Keratinocyte (primary cell): Measurements from ENCODE around the gene CILP2. TPM values are rescaled to one million over a fixed set of nuclear protein-coding genes. Genes with fewer than 3 reads are reported as not detected.

Source experiments
- DNase-seq: peaks from one replicate; pipeline ENCODE4 v3.0.0-alpha.2; 2011; ENCODE audit warnings: low read depth, missing footprints, low spot score
- FAIRE-seq: peaks from 2 replicates; lab custom pipeline; 2011; peaks lifted over from hg19 to GRCh38; lab: Jason Lieb, UNC
- H2AFZ ChIP-seq: 2 replicates; pipeline ENCODE4 v1.6.0; 2012; ENCODE audit warnings: low read length, control low read depth, inconsistent platforms; ENCODE audit not compliant: control insufficient read depth
- H3K27ac ChIP-seq: 2 replicates; pipeline ENCODE4 v1.5.1; 2011; ENCODE audit warnings: low read length; ENCODE audit not compliant: control insufficient read depth, insufficient read depth
- H3K27me3 ChIP-seq: 3 replicates; pipeline ENCODE4 v1.6.0; 2011; ENCODE audit warnings: low read length; ENCODE audit not compliant: control insufficient read depth, insufficient read depth; ENCODE audit errors: extremely low read depth
- H3K36me3 ChIP-seq, 2 experiments: 2 replicates in 1 of 2; 3 replicates in 1 of 2; pipeline ENCODE4 v1.5.1; 2011; ENCODE audit warnings: low read length in 2 of 2, mild to moderate bottlenecking in 1 of 2; ENCODE audit not compliant: control insufficient read depth in 2 of 2, insufficient read depth in 2 of 2; ENCODE audit errors: extremely low read depth in 1 of 2
- H3K4me1 ChIP-seq: 3 replicates; pipeline ENCODE4 v1.5.1; 2011; ENCODE audit warnings: low read length; ENCODE audit not compliant: control insufficient read depth, insufficient read depth; ENCODE audit errors: extremely low read depth
- H3K4me2 ChIP-seq: 3 replicates; pipeline ENCODE4 v1.6.0; 2011; ENCODE audit warnings: low read depth, low read length; ENCODE audit not compliant: control insufficient read depth, insufficient read depth; ENCODE audit errors: extremely low read depth
- H3K4me3 ChIP-seq, 3 experiments: fragments of 200-600 bp in 1 of 3; sonication (generic) in 1 of 3; 2 replicates in 2 of 3; 3 replicates in 1 of 3; pipeline ENCODE4 v1.5.1; 2011 to 2016; ENCODE audit warnings: low read length in 3 of 3, mild to moderate bottlenecking in 3 of 3, control low read depth in 2 of 3, inconsistent platforms in 1 of 3, low read depth in 1 of 3, mixed read lengths in 1 of 3, mixed run types in 1 of 3, moderate library complexity in 1 of 3; ENCODE audit not compliant: control insufficient read depth in 2 of 3, insufficient read depth in 2 of 3; ENCODE audit errors: extremely low read depth in 1 of 3
- H3K79me2 ChIP-seq: 2 replicates; pipeline ENCODE4 v1.6.0; 2012; ENCODE audit warnings: low read length; ENCODE audit not compliant: control insufficient read depth, insufficient read depth
- H3K9ac ChIP-seq: 3 replicates; pipeline ENCODE4 v1.6.0; 2011; ENCODE audit warnings: low read length; ENCODE audit not compliant: control insufficient read depth, insufficient read depth; ENCODE audit errors: extremely low read depth
- H3K9me1 ChIP-seq: 3 replicates; pipeline ENCODE4 v1.6.0; 2011; ENCODE audit warnings: low read length; ENCODE audit not compliant: control insufficient read depth, insufficient read depth; ENCODE audit errors: extremely low read depth
- H3K9me3 ChIP-seq: 2 replicates; pipeline ENCODE4 v1.5.1; 2012; ENCODE audit warnings: low read depth, low read length; ENCODE audit not compliant: control insufficient read depth
- H4K20me1 ChIP-seq: 3 replicates; pipeline ENCODE4 v1.6.0; 2011; ENCODE audit warnings: low read length; ENCODE audit not compliant: control insufficient read depth, insufficient read depth; ENCODE audit errors: extremely low read depth
- CTCF ChIP-seq, 3 experiments: IDR thresholded peaks in 1 of 3; conservative IDR thresholded peaks in 1 of 3; optimal IDR thresholded peaks in 1 of 3; 2 replicates in 2 of 3; 3 replicates in 1 of 3; pipeline versions ENCODE3 to v1.5.1; 2011; ENCODE audit warnings: low read length in 3 of 3, mild to moderate bottlenecking in 3 of 3, moderate library complexity in 2 of 3, control low read depth in 1 of 3, inconsistent platforms in 1 of 3; ENCODE audit not compliant: insufficient read depth in 2 of 3; ENCODE audit errors: extremely low read depth in 1 of 3
- EZH2 ChIP-seq: IDR thresholded peaks from one replicate; pipeline ENCODE4 v1.6.1; 2012; ENCODE audit warnings: inconsistent platforms, mild to moderate bottlenecking, low read length, moderate library complexity
- dilution Hi-C: fragments of 300-500 bp; cut with MboI; formaldehyde crosslinking; loops from one replicate; pipeline ENCODE4 v1.7.0; 2020; ENCODE audit warnings: low sequenced_read_pairs; ENCODE audit not compliant: extremely low pct_ligation_motif_present
- polyA plus RNA-seq, 5 experiments: library from polyadenylated mRNA; depleted of rRNA in 3 of 5; stranded (reverse) in 3 of 5; stranded (forward) in 1 of 5; unstranded in 1 of 5; fragments of >200 nt; gene quantifications; 1 replicate in 1 of 5; 2 replicates in 3 of 5; 3 replicates in 1 of 5; pipeline versions ENCODE4 v1.2.1 to v1.2.3, GENCODE V29; 2011 to 2012; ENCODE audit warnings: missing spikeins in 2 of 5, low read depth in 1 of 5, low replicate concordance in 1 of 5

CILP2 gene
- polyA plus RNA-seq, 1 donor (not counting 4 experiments of a cell fraction or from before 2014, with no cell fraction given) = 0.07 TPM

- dilution Hi-C loops = no loop called here
- Histone ChIP-seq H3K79me2 (no peaks in the 10 kb centered on the region), H3K36me3 (no peaks in the 10 kb centered on the region), H3K9me3 (no peaks in the 10 kb centered on the region), H3K9me1 (no peaks in the 10 kb centered on the region), H3K27me3 (peaks cover 39% of the 10 kb centered on the region), H3K27ac (no peak overlapping the region), H3K4me2 (peak overlapping the region; percentile 64), H3K9ac (no peak overlapping the region), H4K20me1 (no peaks in the 10 kb centered on the region), H2AFZ (peak overlapping the region; percentile 40), H3K4me3 (peak overlapping the region; percentile 25 to 33 (median 27)), H3K4me1 (peaks cover 8% of the 10 kb centered on the region)
- no peak for FAIRE-seq
- TF ChIP-seq EZH2 (no peak), CTCF (optimal IDR thresholded peaks at IDR 0.05 in 1 of 3, IDR thresholded peaks at IDR 0.05 in 1 of 3, conservative IDR thresholded peaks at IDR 0.05 in 1 of 3; ENCODE audit: extremely low read depth in 1 of 3, insufficient read depth in 2 of 3, low read length in 3 of 3) (peak in 1 of 3 experiments; percentile 21)
- DNase-seq = peak; percentile 78
Measured at GRCh38 chr19:19540715-19541515, 2.9 kb downstream of the CILP2 start.

DNA sequence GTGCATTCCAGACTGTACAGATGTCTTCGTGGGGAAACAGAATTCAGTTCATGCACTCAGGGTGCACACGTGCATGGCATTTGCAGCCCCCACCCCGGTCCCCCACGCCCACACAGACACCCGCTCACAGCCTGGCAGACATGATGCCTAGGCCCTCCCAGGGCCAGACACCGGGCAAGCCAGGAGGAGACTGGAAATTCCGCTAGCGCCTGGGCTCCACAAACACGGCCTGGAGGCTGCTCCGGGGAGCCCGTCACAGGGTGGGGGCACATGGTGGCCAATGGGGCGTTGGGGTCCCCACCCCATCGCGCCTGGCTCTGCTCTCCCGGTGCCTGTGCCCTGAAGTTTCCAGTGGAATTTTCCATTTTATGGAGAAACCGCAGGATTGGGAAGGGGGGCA lies 3.6 kb downstream of the CILP2 start:
- Histone ChIP-seq H3K4me1 (peaks cover 8% of the 10 kb centered on the region), H3K36me3 (no peaks in the 10 kb centered on the region), H3K4me3 (no peak overlapping the region), H3K79me2 (no peaks in the 10 kb centered on the region), H3K27me3 (peaks cover 42% of the 10 kb centered on the region), H3K9ac (no peak overlapping the region), H3K9me3 (no peaks in the 10 kb centered on the region), H4K20me1 (no peaks in the 10 kb centered on the region), H3K4me2 (no peak overlapping the region), H3K27ac (no peak overlapping the region), H2AFZ (no peak overlapping the region), H3K9me1 (no peaks in the 10 kb centered on the region)
- DNase-seq (no peak), FAIRE-seq (no peak)
- no peak for TF ChIP-seq CTCF (optimal IDR thresholded peaks at IDR 0.05 in 1 of 3, IDR thresholded peaks at IDR 0.05 in 1 of 3, conservative IDR thresholded peaks at IDR 0.05 in 1 of 3; ENCODE audit: extremely low read depth in 1 of 3, insufficient read depth in 2 of 3, low read length in 3 of 3)
- no peak for TF ChIP-seq EZH2
- dilution Hi-C loops = no loop called here
